GM19395 (cell line): ENCODE measurements around the gene CELA1.
"Not testable (repeated sequence)": the region's sequence is repeated elsewhere in the genome, so short reads cannot be mapped to it uniquely, and the experiment has no call there.

Source experiments
- ATAC-seq: cut with Tn5 transposase; IDR thresholded peaks from one replicate; pipeline ENCODE4 v1.9.1; 2021; ENCODE audit warnings: mild to moderate bottlenecking, moderate library complexity; ENCODE audit not compliant: unreplicated experiment

The CELA1 gene

DNA sequence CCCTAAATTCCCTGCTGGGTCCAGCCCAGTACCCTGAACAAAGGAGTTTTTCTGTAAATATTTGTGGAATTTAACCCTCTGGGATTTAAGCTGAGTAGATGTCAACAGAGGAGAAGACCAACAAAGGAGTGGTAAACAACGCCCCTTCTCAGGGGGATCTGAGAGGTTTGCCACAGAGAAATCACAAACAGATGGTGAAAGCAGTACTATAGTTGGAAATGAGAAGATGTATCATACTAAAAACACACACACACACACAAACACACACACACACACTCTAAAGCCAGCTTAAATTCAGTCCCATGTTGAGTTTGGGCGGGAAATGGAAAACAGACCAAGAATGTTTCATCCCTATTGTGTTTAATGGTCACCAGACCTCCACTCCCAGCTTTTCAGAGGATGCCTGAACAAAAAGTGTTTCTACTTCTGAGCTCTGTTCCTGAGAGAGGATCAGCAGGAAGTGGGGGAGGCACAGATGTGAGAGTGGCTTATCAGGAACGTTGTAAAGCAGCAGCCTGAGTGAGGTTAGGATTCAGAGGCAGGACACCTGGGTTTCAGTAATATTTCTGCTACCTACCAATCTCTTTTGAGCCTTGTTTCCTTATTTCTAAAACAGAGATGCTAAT lies 25.7 kb downstream of the CELA1 start:
- no peak for ATAC-seq

DNA sequence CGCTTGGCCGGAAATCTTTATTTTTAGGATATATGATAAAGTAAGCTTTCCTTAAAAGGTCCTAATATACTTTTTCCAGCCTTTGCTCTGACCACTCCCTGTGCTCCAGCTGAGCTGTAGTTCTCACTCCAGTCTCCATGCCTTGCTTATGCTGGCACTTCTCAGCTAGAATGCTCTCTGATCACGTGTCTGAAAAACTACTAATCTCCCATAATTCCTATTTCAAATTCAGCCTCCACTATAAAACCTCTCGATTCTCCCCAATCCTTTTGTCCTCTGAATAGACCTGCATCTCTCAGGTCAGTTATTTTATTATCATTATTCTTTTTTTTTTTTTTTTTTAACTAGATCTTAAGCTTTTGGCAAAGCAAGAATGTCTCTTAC lies 26.2 kb downstream of the CELA1 start:
- no peak for ATAC-seq

DNA sequence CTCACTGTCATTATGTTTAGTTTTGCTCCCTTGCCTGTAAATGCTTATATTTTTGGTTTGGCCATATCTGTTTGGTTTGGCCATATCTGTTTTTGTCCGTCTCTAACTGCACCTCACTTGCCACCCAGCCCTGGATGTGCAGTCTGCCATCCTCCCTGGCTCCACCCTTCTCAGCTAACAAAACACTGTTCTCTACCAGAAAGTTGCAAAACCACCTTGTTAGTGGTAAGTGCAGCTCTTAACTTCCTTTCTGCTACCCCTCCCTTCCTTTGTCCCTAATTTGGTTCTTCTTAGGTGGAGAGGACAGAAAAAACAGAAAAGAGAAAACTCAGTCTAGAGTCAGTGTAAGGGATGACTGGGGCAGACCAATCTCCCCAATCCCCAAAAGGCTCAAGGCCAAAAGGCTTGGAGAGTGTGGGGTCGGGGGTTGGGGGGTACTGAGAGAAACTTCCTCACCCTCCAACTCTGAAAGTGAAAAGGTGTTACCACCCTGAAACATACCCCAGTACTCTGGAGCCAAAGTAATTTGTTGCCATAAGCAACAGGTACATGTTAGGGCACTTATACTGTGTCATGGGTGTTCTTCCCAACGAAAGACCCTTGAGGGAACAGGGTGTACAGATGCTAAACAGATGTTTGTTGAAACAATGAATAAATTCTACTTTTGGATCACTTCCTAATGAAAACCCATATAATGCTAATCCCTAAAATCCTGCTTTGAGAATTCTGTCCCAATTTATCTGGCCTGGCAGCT lies 27.5 kb downstream of the CELA1 start:
- peak; percentile 52 for ATAC-seq

DNA sequence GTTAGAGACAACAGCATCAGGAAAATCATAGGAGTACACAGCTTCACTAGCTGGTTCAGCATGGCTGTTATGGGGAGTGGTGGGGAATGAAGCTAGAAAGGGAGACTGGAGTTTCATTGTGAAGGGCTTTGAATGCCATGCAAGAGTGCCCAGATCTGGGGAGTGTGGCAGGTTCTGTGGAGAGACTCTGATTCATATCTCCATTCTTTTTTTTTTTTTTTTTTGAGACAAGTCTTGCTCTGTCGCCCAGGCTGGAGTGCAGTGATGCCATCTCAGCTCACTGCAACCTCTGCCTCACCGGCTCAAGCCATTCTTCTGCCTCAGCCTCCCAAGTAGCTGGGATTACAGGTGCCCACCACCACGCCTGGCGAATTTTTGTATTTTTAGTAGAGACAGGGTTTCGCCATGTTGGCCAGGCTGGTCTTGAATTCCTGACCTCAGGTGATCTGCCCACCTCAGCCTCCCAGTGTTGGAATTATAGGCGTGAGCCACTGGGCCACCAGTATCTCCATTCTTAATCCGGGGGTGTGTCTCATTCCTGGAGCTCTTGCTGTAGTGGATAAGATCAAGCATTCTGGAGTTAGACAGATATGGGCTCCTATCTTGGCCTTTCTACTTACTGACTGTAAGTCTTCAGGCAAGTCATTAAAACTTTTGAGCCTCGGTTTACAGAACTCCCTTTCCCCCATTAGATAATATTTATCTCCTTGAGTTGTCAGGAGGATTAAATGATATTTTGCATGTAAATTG lies 28.2 kb downstream of the CELA1 start:
- not testable (repeated sequence) for ATAC-seq

GRCh38 chr12:51311389-51311788 lies 35.1 kb downstream of the CELA1 start:
- ATAC-seq, result no peak

GRCh38 chr12:51307655-51308593 lies 38.6 kb downstream of the CELA1 start:
- no peak for ATAC-seq

GRCh38 chr12:51306507-51306906 lies 40.0 kb downstream of the CELA1 start:
- ATAC-seq, result no peak

DNA sequence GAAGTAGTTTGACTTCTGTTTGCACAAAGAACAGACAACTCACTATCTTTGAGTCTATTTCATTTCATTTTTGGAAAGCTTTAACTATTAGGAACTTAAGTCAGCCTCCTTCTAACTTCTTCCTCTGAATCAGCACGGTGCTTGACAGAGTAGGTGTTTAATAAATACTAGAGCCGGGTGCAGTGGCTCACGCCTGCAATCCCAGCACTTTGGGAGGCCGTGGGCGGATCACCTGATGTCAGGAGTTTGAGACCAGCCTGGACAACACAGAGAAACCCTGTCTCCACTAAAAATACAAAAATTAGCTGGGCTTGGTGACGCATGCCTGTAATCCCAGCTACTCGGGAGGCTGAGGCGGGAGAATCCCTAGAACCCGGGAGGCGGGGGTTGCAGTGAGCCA lies 45.7 kb downstream of the CELA1 start:
- not testable (repeated sequence) for ATAC-seq

- no peak for ATAC-seq
Measured at GRCh38 chr12:51295651-51296050, 50.8 kb downstream of the CELA1 start.

DNA sequence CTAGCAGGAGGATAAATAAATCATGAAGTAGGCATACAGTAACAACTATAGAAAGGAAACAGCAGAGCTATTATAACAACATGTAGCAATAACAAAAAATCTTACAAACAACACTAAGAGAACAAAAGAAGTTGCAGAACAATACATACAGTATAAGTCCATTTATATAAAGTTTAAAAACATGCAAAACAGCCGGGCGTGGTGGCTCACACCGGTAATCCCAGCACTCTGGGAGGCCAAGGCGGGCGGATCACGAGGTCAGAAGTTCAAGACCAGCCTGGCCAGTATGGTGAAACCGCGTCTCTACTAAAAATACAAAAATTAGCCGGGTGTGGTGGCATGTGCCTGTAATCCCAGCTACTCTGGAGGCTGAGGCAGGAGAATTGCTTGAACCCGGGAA lies 52.4 kb downstream of the CELA1 start:
- ATAC-seq, result not testable (repeated sequence)

GRCh38 chr12:51293696-51294095 lies 52.8 kb downstream of the CELA1 start:
- no peak for ATAC-seq

GRCh38 chr12:51291603-51292513 lies 54.6 kb downstream of the CELA1 start:
- ATAC-seq, result not testable (repeated sequence)

- ATAC-seq, result no peak
Measured at GRCh38 chr12:51285843-51286242, 60.6 kb downstream of the CELA1 start.

GRCh38 chr12:51281202-51281924 lies 65.1 kb downstream of the CELA1 start:
- ATAC-seq, result no peak
